Melanocyte of skin (primary cell): ENCODE measurements around the gene TSPY9. TPM values are rescaled to one million over a fixed set of nuclear protein-coding genes. Genes with fewer than 3 reads are reported as not detected.

ENCODE experiments used
- total RNA-seq, 2 donors: library from RNA; depleted of rRNA; stranded (reverse); fragments of >200 nt; gene quantifications; 2 replicates each; pipeline ENCODE4 v1.2.3, GENCODE V29; 2012

The TSPY9 gene, protein sequence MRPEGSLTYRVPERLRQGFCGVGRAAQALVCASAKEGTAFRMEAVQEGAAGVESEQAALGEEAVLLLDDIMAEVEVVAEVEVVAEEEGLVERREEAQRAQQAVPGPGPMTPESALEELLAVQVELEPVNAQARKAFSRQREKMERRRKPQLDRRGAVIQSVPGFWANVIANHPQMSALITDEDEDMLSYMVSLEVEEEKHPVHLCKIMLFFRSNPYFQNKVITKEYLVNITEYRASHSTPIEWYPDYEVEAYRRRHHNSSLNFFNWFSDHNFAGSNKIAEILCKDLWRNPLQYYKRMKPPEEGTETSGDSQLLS
- not detected for total RNA-seq

DNA sequence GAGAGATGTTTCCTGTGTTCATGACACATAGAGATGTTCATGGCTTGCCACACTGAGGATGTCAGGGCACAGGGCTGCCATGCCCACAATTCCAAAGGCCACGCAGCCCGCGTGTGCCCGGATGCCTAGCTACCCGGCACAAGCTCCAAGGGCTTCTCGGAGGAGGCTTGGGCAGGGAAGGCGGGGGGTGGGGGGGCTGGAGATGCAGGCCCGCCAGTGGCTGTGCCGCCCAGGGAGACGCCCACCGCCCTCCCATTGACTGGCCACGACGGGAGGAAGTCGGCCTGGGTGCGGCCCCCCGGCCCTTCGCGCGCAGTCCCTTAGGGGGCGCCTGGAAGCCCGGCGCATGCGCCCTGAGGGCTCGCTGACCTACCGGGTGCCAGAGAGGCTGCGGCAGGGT lies at the start of gene TSPY9:
TSPY9 (plus strand) TSS at position 301 of the 400 bp plus-strand sequence; CDS start at position 347, 46 bp downstream.

DNA sequence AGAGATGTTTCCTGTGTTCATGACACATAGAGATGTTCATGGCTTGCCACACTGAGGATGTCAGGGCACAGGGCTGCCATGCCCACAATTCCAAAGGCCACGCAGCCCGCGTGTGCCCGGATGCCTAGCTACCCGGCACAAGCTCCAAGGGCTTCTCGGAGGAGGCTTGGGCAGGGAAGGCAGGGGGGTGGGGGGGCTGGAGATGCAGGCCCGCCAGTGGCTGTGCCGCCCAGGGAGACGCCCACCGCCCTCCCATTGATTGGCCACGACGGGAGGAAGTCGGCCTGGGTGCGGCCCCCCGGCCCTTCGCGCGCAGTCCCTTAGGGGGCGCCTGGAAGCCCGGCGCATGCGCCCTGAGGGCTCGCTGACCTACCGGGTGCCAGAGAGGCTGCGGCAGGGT lies 20.4 kb upstream of the TSPY9 start, which contains the start of gene TSPY1:
TSPY1 (plus strand) TSS at position 301 of the 400 bp plus-strand sequence; CDS start at position 347, 46 bp downstream.

DNA sequence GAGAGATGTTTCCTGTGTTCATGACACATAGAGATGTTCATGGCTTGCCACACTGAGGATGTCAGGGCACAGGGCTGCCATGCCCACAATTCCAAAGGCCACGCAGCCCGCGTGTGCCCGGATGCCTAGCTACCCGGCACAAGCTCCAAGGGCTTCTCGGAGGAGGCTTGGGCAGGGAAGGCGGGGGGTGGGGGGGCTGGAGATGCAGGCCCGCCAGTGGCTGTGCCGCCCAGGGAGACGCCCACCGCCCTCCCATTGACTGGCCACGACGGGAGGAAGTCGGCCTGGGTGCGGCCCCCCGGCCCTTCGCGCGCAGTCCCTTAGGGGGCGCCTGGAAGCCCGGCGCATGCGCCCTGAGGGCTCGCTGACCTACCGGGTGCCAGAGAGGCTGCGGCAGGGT lies 40.5 kb downstream of the TSPY9 start, which contains the start of gene TSPY10:
TSPY10 (plus strand) TSS at position 301 of the 400 bp plus-strand sequence; CDS start at position 347, 46 bp downstream.

Other genes with a start within 250 kb of the TSPY9 start
- not detected for gene TSPY4, start 149.8 kb upstream of the TSPY9 start, total RNA-seq
- not detected for gene TSPY8, start 129.5 kb upstream of the TSPY9 start, total RNA-seq
- gene TSPY3, start 88.8 kb upstream of the TSPY9 start, total RNA-seq, result not detected
- gene TSPY1, start 20.3 kb upstream of the TSPY9 start, total RNA-seq, result not detected
- gene TSPY10, start 40.6 kb downstream of the TSPY9 start, total RNA-seq, result not detected